HepG2 (cell line): ENCODE measurements around the gene DOHH. TPM values are rescaled to one million over a fixed set of nuclear protein-coding genes. Genes with fewer than 3 reads are reported as not detected.

Source experiments
- BRCA1 ChIP-seq: sonication (generic); formaldehyde crosslinking; IDR thresholded peaks from 2 replicates; pipeline ENCODE4 v1.4.0; 2020; ENCODE audit warnings: missing genetic modification reagents
- CREB1 ChIP-seq, 2 experiments: fragments of 450-650 bp in 1 of 2; IDR thresholded peaks; 2 replicates each; pipeline ENCODE4 v1.6.1; 2016 to 2017; ENCODE audit warnings: control low read depth in 1 of 2, mild to moderate bottlenecking in 1 of 2, missing compliant biosample characterization in 1 of 2, missing genetic modification characterization in 1 of 2
- FOXA3 ChIP-seq: IDR thresholded peaks from 2 replicates; pipeline ENCODE4 v1.6.1; 2016; ENCODE audit warnings: missing genetic modification reagents, missing compliant biosample characterization
- MED1 ChIP-seq: sonication (generic); formaldehyde crosslinking; IDR thresholded peaks from 2 replicates; pipeline ENCODE4 v1.4.0; 2020; ENCODE audit warnings: missing genetic modification reagents
- PAF1 ChIP-seq: IDR thresholded peaks from 2 replicates; pipeline ENCODE4 v1.6.1; 2016; ENCODE audit warnings: missing genetic modification reagents, missing compliant biosample characterization
- PAX8 ChIP-seq: sonication (generic); formaldehyde crosslinking; IDR thresholded peaks from 2 replicates; pipeline ENCODE4 v1.8.0; 2022; ENCODE audit warnings: mild to moderate bottlenecking, missing genetic modification reagents, borderline replicate concordance
- RARA ChIP-seq: IDR thresholded peaks from 2 replicates; pipeline ENCODE4 v1.6.1; 2016; ENCODE audit warnings: missing genetic modification reagents, missing compliant biosample characterization
- RFXANK ChIP-seq: IDR thresholded peaks from 2 replicates; pipeline ENCODE4 v1.6.1; 2016
- SAP130 ChIP-seq: IDR thresholded peaks from 2 replicates; pipeline ENCODE4 v1.6.1; 2016; ENCODE audit warnings: low read depth
- ZBTB46 ChIP-seq: sonication (generic); formaldehyde crosslinking; IDR thresholded peaks from 2 replicates; pipeline ENCODE4 v1.4.0; 2020; ENCODE audit warnings: mild to moderate bottlenecking, missing genetic modification reagents, borderline replicate concordance
- ZNF350 ChIP-seq: sonication (generic); formaldehyde crosslinking; IDR thresholded peaks from 2 replicates; pipeline ENCODE4 v1.4.0; 2020; ENCODE audit warnings: mild to moderate bottlenecking, low read depth, missing genetic modification reagents, borderline replicate concordance
- ZNF512 ChIP-seq: sonication (generic); formaldehyde crosslinking; IDR thresholded peaks from 2 replicates; pipeline ENCODE4 v1.4.0; 2020; ENCODE audit warnings: mild to moderate bottlenecking, missing genetic modification reagents
- ZNF615 ChIP-seq: sonication (generic); formaldehyde crosslinking; IDR thresholded peaks from 2 replicates; pipeline ENCODE4 v1.5.0; 2020; ENCODE audit warnings: mild to moderate bottlenecking, missing genetic modification reagents, borderline replicate concordance
- ZNF687 ChIP-seq: sonication (generic); formaldehyde crosslinking; IDR thresholded peaks from 2 replicates; pipeline ENCODE4 v1.5.1; 2020; ENCODE audit warnings: mild to moderate bottlenecking, missing genetic modification reagents, moderate library complexity
- ZNF770 ChIP-seq: sonication (generic); formaldehyde crosslinking; IDR thresholded peaks from 2 replicates; pipeline ENCODE4 v1.5.0; 2020; ENCODE audit warnings: mild to moderate bottlenecking, missing genetic modification reagents
- ZNF773 ChIP-seq: sonication (generic); formaldehyde crosslinking; IDR thresholded peaks from 2 replicates; pipeline ENCODE4 v1.4.0; 2020; ENCODE audit warnings: missing genetic modification reagents, borderline replicate concordance
- ZSCAN22 ChIP-seq: sonication (generic); formaldehyde crosslinking; IDR thresholded peaks from 2 replicates; pipeline ENCODE4 v1.4.0; 2020; ENCODE audit warnings: mild to moderate bottlenecking, missing genetic modification reagents
- polyA plus RNA-seq, 8 experiments: library from polyadenylated mRNA; depleted of rRNA in 3 of 8; stranded (reverse) in 7 of 8; unstranded in 1 of 8; fragments of >200 nt; fragmentation: Illumina TruSeq in 4 of 8; extraction: Trizol in 4 of 8; gene quantifications; 2 replicates each; pipeline versions ENCODE4 v1.2.1 to v1.2.3, GENCODE V29; 2011 to 2016; ENCODE audit warnings: low read depth in 4 of 8, missing spikeins in 1 of 8, mixed read lengths in 1 of 8; ENCODE audit not compliant: insufficient read depth in 1 of 8
- total RNA-seq, 5 experiments: library from RNA; depleted of rRNA; stranded (reverse); fragments of >200 nt; fragmentation: Illumina TruSeq; extraction: Trizol; gene quantifications; 2 replicates each; pipeline ENCODE4 v1.2.3, GENCODE V29; 2016; ENCODE audit warnings: low read depth in 1 of 5

Gene DOHH
- total and polyA plus RNA-seq, 2 of the 13 experiments (the other 11 are each of a cell fraction or from before 2014, with no cell fraction given): 3.5 to 13.7 TPM

- TF ChIP-seq ZNF512 (CRISPR knock-in tag) (no peak), ZNF350 (CRISPR knock-in tag) (no peak), BRCA1 (CRISPR knock-in tag) (no peak), MED1 (CRISPR knock-in tag) (no peak), ZBTB46 (CRISPR knock-in tag) (no peak), ZNF770 (CRISPR knock-in tag) (peak; percentile 76), ZNF615 (no peak), FOXA3 (CRISPR knock-in tag) (peak; percentile 22; the same call in 1 of the 2 replicates), CREB1 (IDR thresholded peaks at IDR 0.05) (0 out of 2 replicates have a peak, but pooled peaks have one; percentile 13), CREB1 (CRISPR knock-in tag; IDR thresholded peaks at IDR 0.05) (no peak), RFXANK (CRISPR knock-in tag) (no peak), PAF1 (CRISPR knock-in tag) (no peak), SAP130 (CRISPR knock-in tag) (peak; percentile 18; the same call in 1 of the 2 replicates), RARA (CRISPR knock-in tag) (peak; percentile 51; the same call in 1 of the 2 replicates), ZSCAN22 (CRISPR knock-in tag) (no peak), PAX8 (CRISPR knock-in tag) (no peak), ZNF687 (peak; percentile 44), ZNF773 (CRISPR knock-in tag) (no peak)
These were observed 2.6 kb upstream of the DOHH start (continued) for GRCh38 chr19:3503036-3503572.
